Effector memory CD8-positive, alpha-beta T cell (primary cell): ENCODE measurements around the gene PLEKHA3.
"Not testable (repeated sequence)": the region's sequence is repeated elsewhere in the genome, so short reads cannot be mapped to it uniquely, and the experiment has no call there.

Experiments
- ATAC-seq: fragments of 150-1000 bp; cut with Tn5 transposase; replicated peaks from 2 replicates; pipeline ENCODE4 v1.10.0; 2021; ENCODE audit warnings: mild to moderate bottlenecking, moderate library complexity
- DNase-seq, 3 experiments: peaks; one replicate each; pipeline ENCODE4 v3.0.0; 2021
- H3K27ac Mint-ChIP-seq, 2 donors: one replicate each; pipeline ENCODE4 v1.8.0; 2022; ENCODE audit warnings: mild to moderate bottlenecking in 2 of 2, mixed read lengths in 2 of 2, moderate library complexity in 2 of 2
- H3K27me3 Mint-ChIP-seq, 2 donors: one replicate each; pipeline ENCODE4 v1.8.0; 2022; ENCODE audit warnings: mixed read lengths in 2 of 2
- H3K36me3 Mint-ChIP-seq: one replicate; pipeline ENCODE4 v1.8.0; 2022; ENCODE audit warnings: mild to moderate bottlenecking, moderate library complexity, mixed read lengths; ENCODE audit not compliant: insufficient read depth
- H3K4me1 Mint-ChIP-seq, 2 donors: one replicate each; pipeline ENCODE4 v1.8.0; 2022; ENCODE audit warnings: low read depth in 2 of 2, mixed read lengths in 2 of 2
- H3K4me3 Mint-ChIP-seq, 2 donors: one replicate each; pipeline ENCODE4 v1.8.0; 2022; ENCODE audit warnings: mild to moderate bottlenecking in 2 of 2, mixed read lengths in 2 of 2, moderate library complexity in 2 of 2
- H3K9me3 Mint-ChIP-seq, 2 donors: one replicate each; pipeline ENCODE4 v1.8.0; 2022; ENCODE audit warnings: mixed read lengths in 2 of 2

Gene PLEKHA3

DNA sequence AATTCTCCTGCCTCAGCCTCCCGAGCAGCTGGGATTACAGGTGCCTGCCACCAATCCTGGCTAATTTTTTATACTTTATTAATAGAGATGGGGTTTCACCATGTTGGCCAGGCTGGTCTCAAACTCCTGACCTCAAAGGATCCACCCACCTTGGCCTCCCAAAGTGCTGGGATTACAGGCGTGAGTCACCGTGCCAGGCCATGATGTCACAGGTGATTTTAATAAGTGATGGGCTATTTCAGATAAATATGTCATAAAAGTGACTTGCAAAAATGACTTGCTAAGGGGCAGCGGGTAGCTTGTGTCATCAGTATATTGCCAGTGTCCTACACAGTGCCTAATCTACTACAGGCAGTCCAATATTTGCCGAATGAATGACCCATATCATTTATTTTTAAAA is 8.9 kb upstream of the PLEKHA3 start:
- not testable (repeated sequence) for H3K4me3 Mint-ChIP-seq, DNase-seq, ATAC-seq, H3K4me1 Mint-ChIP-seq, H3K27ac Mint-ChIP-seq, H3K9me3 Mint-ChIP-seq, H3K27me3 Mint-ChIP-seq, H3K36me3 Mint-ChIP-seq

DNA sequence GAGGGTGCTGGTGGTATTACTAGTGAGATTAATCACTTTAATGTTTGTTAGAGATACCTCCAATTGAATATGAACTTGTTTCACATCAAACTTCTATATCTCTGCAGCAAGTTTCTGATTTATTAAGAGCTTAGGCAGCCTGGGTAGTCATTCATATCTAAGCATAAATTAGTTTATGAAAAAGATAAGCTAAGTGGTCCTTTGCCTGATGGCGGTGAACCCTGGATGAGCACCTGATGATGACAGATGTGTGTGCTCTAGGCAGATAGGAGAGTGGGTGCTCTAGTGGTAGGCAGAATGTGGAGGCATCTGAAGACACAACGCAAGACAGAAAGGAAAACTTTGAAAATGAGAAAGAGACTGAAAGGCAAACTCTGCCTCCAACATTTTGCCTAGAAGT is 6.9 kb upstream of the PLEKHA3 start:
- Mint-ChIP-seq H3K4me1 (peaks cover 2 to 3% of the 10 kb centered on the region in 2 donors), H3K9me3 (no peaks in the 10 kb centered on the region), H3K36me3 (peaks cover 2% of the 10 kb centered on the region), H3K27ac (no peak overlapping the region), H3K4me3 (no peak overlapping the region), H3K27me3 (no peaks in the 10 kb centered on the region)
- DNase-seq (no peak), ATAC-seq (no peak)

- peaks cover 7 to 8% of the 10 kb centered on the region in 2 donors for H3K4me1 Mint-ChIP-seq
- H3K27me3 Mint-ChIP-seq: no peaks in the 10 kb centered on the region
- no peak overlapping the region for H3K27ac Mint-ChIP-seq
- H3K9me3 Mint-ChIP-seq: no peaks in the 10 kb centered on the region
- peaks cover 8% of the 10 kb centered on the region for H3K36me3 Mint-ChIP-seq
- DNase-seq: no peak
- H3K4me3 Mint-ChIP-seq: no peak overlapping the region
- ATAC-seq: no peak
These were observed 6.3 kb upstream of the PLEKHA3 start for GRCh38 chr2:178473931-178474330.

GRCh38 chr2:178474560-178474959 is 5.7 kb upstream of the PLEKHA3 start:
- Mint-ChIP-seq H3K36me3 (peaks cover 12% of the 10 kb centered on the region), H3K9me3 (no peaks in the 10 kb centered on the region), H3K27me3 (no peaks in the 10 kb centered on the region), H3K4me1 (peaks cover 12% of the 10 kb centered on the region in 2 donors), H3K27ac (no peak overlapping the region), H3K4me3 (no peak overlapping the region)
- DNase-seq (no peak), ATAC-seq (no peak)

- H3K27ac Mint-ChIP-seq: no peak overlapping the region
- peaks cover 20 to 25% of the 10 kb centered on the region in 2 donors for H3K4me1 Mint-ChIP-seq
- H3K4me3 Mint-ChIP-seq: no peak overlapping the region
- no peaks in the 10 kb centered on the region for H3K9me3 Mint-ChIP-seq
- ATAC-seq: no peak
- H3K36me3 Mint-ChIP-seq: peaks cover 15% of the 10 kb centered on the region
- H3K27me3 Mint-ChIP-seq: no peaks in the 10 kb centered on the region
- DNase-seq: no peak
These were observed 3.8 kb upstream of the PLEKHA3 start for GRCh38 chr2:178476477-178476876.

GRCh38 chr2:178477443-178478129 is 2.7 kb upstream of the PLEKHA3 start:
- peaks cover 30 to 36% of the 10 kb centered on the region in 2 donors for H3K4me1 Mint-ChIP-seq
- DNase-seq (no peak), ATAC-seq (no peak)
- H3K36me3 Mint-ChIP-seq: peaks cover 19% of the 10 kb centered on the region
- H3K4me3 Mint-ChIP-seq: peak overlapping the region; percentile 95 to 100
- peak overlapping the region; percentile 98 to 99 for H3K27ac Mint-ChIP-seq
- no peaks in the 10 kb centered on the region for H3K27me3 Mint-ChIP-seq
- no peaks in the 10 kb centered on the region for H3K9me3 Mint-ChIP-seq

DNA sequence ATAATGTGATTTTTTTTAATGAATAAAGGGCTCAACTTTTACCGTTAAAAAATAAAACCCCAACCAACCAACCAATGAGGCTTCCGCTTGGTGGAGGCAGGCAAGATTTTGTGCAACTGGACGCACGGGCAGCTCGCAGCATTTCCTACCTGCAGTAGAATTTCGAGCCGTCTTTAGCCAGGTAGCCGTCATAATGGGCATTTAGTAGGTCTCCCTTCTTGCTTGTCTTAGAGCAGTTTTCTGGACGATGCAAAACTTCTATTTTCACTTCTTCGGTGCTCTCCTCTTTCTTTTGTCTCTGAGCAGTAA is 2.2 kb upstream of the PLEKHA3 start:
- H3K36me3 Mint-ChIP-seq: peaks cover 19% of the 10 kb centered on the region
- ATAC-seq (peak; percentile 0), DNase-seq (no peak)

DNA sequence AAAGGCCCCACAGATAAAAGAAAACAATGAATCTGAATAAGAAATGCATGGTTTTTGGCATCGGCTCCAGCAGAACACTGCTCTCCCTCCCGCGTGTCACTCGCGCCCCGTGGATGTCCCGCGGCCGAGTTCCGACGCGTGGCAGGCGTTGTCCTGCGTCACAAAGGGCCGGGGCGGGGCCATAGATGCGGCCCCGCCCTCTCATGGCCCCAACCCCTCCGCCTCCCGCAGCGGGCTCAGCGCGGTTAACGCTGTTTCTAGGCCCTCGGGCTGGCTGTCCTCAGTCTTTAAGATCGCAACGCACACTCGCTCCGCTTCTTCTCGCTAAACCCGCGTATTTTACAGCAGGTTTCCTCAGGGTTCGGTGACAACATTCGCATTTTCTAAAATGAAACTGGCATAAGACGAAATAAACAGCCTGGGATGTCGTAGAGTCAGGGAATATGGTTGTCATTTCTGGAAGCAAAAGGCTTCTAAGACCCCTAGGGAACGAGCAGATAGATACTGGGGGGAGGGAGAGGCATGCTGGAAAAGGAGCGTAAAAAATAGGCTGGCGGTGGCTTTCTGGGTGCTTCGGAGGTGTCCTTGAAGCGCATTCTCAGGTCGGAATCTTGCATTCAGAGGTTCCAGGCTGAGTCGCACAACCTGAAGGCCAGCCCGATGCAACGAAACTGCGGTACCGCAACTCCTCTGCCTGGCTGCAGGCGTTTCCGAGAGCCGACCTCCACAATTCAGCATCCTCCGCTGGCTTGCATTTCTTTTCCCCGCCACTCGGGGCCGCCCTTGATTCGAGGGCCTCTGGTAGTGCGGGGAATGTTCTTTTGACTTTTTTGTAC is 1.6 kb upstream of the PLEKHA3 start, which contains the start of gene FKBP7:
Gene FKBP7, minus strand, starts transcription at position 162 of the 836 bp plus-strand sequence. Its CDS starts 101 bp downstream, at position 61.
- DNase-seq (peak; percentile 78 to 85 (median 79)), ATAC-seq (peak; percentile 83)
- Mint-ChIP-seq H3K9me3 (no peaks in the 10 kb centered on the region), H3K4me1 (peaks cover 35 to 40% of the 10 kb centered on the region in 2 donors), H3K4me3 (peak within 1 kb of the TSS; percentile 95 to 100), H3K27ac (peak within 1 kb of the TSS; percentile 98 to 99), H3K36me3 (peaks cover 19% of the 10 kb centered on the region), H3K27me3 (no peaks in the 10 kb centered on the region)

More for the DNA sequence above, 2.2 kb upstream of the PLEKHA3 start:
- Mint-ChIP-seq H3K27ac (peak overlapping the region; percentile 98 to 99), H3K9me3 (no peaks in the 10 kb centered on the region), H3K4me1 (peaks cover 35 to 40% of the 10 kb centered on the region in 2 donors), H3K4me3 (peak overlapping the region; percentile 95 to 100), H3K27me3 (no peaks in the 10 kb centered on the region)

DNA sequence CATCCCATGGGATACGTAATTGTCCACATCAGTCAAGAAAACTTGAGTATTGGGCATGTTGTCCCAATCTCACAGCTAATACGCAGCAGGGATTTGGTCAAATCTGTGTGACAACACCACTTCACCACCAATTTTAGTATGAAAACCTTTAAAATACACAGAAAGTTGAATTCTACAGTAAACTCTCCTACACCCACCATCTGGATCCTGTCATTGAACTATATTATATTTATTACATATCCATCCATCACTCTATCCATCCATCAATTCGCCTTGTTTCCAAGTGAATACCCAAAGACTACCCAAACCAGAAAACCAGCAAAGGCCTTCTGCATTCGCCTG is 1.0 kb upstream of the PLEKHA3 start:
- Mint-ChIP-seq H3K9me3 (no peaks in the 10 kb centered on the region), H3K4me1 (peaks cover 35 to 40% of the 10 kb centered on the region in 2 donors), H3K36me3 (peaks cover 19% of the 10 kb centered on the region), H3K27ac (peak overlapping the region; percentile 98 to 99), H3K27me3 (no peaks in the 10 kb centered on the region), H3K4me3 (peak overlapping the region; percentile 95 to 100)
- DNase-seq (no peak), ATAC-seq (no peak)

DNA sequence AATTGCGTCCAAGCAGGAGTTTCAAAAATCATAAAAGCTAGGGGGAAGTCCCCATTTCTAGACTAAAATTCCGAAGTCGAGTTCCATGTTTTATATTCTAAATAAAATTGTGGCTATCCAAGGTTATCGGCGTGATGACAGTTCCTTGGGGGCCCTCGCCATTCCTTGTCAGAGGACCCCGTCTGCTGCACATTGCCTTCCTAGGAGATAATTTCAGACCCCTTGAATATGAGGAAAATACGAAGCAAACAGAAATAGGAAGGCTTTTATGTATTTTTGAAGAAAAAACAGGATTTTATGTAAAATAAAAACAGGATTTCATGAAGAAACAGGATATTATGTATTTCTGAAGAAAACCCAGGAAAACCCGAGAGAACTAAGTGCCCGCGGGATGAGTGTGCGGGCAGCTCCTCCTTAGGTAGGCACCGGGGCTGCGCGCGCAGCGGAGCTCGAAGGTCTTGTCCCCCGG is 465 bp upstream of the PLEKHA3 start:
- Mint-ChIP-seq H3K27me3 (no peaks in the 10 kb centered on the region), H3K27ac (peak overlapping the region; percentile 98 to 99), H3K9me3 (no peaks in the 10 kb centered on the region), H3K4me1 (peaks cover 39 to 44% of the 10 kb centered on the region in 2 donors), H3K36me3 (peaks cover 23% of the 10 kb centered on the region), H3K4me3 (peak overlapping the region; percentile 95 to 100)
- no peak for ATAC-seq
- no peak for DNase-seq

DNA sequence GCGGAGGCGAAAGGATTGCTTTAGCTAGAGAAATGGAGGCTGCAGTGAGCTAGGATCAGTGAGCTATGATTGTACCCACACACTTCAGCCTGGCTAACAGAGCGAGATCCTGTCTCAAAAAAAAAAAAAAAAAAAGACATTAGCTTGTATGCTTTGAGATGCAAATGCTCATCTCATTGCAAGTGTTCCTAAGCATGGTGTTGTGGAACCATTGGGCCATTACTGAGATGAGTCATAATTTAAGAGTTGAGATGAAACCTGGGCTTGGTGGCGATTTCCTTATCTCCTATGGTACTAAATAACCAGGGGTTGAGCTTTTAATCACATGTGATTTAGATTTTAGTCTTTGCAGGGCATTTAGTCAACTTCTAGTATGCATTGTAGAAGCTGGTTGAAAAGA is 2.2 kb downstream of the PLEKHA3 start:
- peak overlapping the region; percentile 95 to 100 for H3K4me3 Mint-ChIP-seq
- H3K9me3 Mint-ChIP-seq: no peaks in the 10 kb centered on the region
- H3K4me1 Mint-ChIP-seq: peaks cover 45 to 56% of the 10 kb centered on the region in 2 donors
- ATAC-seq (no peak), DNase-seq (no peak)
- H3K27ac Mint-ChIP-seq: peak overlapping the region in 1 of 2 donors; percentile 77
- H3K27me3 Mint-ChIP-seq: no peaks in the 10 kb centered on the region
- peaks cover 36% of the 10 kb centered on the region for H3K36me3 Mint-ChIP-seq

GRCh38 chr2:178484245-178485041 is 4.2 kb downstream of the PLEKHA3 start:
- ATAC-seq: no peak
- peaks cover 38% of the 10 kb centered on the region for H3K36me3 Mint-ChIP-seq
- no peaks in the 10 kb centered on the region for H3K27me3 Mint-ChIP-seq
- no peak for DNase-seq
- H3K27ac Mint-ChIP-seq: no peak overlapping the region
- peaks cover 41 to 58% of the 10 kb centered on the region in 2 donors for H3K4me1 Mint-ChIP-seq
- H3K9me3 Mint-ChIP-seq: no peaks in the 10 kb centered on the region
- no peak overlapping the region for H3K4me3 Mint-ChIP-seq

- Mint-ChIP-seq H3K27me3 (no peaks in the 10 kb centered on the region), H3K4me3 (no peak overlapping the region), H3K9me3 (no peaks in the 10 kb centered on the region), H3K36me3 (peaks cover 47% of the 10 kb centered on the region), H3K27ac (peak overlapping the region in 1 of 2 donors; percentile 42), H3K4me1 (peaks cover 44 to 58% of the 10 kb centered on the region in 2 donors)
- ATAC-seq (no peak), DNase-seq (no peak)
These were observed 5.1 kb downstream of the PLEKHA3 start for GRCh38 chr2:178485356-178485755.
